Dedifferentiated amniotic fluid mesenchymal stem cell (primary cell): Measurements from ENCODE around the gene CD68.
"Not testable (repeated sequence)": the region's sequence is repeated elsewhere in the genome, so short reads cannot be mapped to it uniquely, and the experiment has no call there.

Source experiments
- DNase-seq: peaks from one replicate; pipeline ENCODE4 v3.0.0-alpha.2; 2016; ENCODE audit errors: extremely low spot score

Gene CD68

DNA sequence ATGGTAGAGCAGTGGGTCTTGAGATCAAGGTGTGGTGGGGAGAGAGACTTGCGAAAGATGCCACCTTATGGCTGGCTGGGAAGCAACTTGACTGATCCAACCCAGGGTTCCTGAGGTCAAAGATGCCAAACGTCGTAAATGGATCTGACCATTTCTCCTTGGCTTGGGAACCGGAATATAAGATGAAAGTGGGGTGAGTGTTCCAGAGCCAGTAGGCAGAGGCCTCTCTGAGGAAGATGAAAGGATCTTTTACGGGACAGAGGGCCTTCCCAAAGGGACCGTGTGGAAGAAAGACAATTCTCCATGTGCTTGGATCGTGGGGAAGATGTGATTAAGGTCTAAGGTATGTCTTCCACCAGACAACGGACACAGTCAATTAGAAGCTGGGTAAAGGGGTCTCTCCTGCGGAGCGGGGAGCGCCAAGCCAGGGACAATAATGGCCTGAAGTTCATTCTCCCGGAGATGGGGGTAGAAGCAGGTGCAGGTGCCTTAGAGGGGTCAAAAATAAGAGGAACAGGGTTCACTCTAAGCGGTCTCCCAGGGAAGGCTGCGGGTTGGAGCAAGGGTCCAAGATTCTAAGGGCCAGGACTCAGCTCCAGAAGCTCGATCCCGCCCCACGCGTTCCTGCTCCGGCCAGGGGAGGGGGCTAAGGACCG is 34.5 kb downstream of the CD68 start:
- DNase-seq = no peak

- DNase-seq = peak; percentile 100
Measured at GRCh38 chr17:7614425-7615264, 35.2 kb downstream of the CD68 start, which contains the start of gene FXR2. Gene FXR2 (minus strand): TSS chr17:7614897. CDS start chr17:7614532, 365 bp downstream.

DNA sequence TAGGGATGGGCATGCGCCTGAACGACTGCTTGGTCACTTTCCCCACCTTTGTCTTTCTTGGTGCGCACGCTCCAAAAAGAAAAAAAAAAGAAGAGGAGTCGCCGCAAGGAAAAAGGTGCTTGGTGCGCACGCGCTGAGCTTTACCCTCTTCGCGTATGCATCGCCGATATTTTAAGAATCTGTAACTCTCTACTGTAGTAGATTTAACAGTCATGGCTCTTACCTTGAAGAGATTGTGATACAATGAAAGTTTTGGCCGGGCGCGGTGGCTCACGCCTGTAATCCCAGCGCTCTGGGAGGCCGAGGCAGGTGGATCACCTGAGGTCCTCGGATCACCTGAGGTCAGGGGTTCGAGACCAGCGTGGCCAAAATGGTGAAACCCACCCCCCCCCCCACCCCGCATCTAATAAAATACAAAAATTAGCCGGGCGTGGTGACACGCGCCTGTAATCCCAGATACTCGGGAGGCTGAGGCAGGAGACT is 35.9 kb downstream of the CD68 start:
- no peak for DNase-seq

DNA sequence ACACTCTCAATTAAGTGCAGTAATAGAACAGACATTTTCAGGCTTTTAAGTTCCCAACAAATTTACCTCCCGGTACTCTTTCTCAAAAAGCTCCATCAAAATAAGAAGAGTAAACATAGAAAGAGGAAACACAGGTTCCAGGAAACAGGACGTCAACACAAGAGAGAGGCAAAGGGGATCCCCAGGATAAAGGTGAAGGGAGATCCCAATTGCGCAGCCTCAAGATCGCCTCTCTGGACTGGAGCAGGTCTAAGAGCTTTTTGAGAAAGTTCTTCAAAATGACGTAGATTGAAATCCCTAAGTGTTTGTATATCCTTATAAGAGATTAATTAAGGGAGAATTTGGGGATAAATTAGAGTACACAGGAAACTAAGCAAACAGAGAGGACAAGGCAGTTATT is 39.2 kb downstream of the CD68 start:
- no peak for DNase-seq

GRCh38 chr17:7620835-7621234 is 41.4 kb downstream of the CD68 start:
- no peak for DNase-seq

DNA sequence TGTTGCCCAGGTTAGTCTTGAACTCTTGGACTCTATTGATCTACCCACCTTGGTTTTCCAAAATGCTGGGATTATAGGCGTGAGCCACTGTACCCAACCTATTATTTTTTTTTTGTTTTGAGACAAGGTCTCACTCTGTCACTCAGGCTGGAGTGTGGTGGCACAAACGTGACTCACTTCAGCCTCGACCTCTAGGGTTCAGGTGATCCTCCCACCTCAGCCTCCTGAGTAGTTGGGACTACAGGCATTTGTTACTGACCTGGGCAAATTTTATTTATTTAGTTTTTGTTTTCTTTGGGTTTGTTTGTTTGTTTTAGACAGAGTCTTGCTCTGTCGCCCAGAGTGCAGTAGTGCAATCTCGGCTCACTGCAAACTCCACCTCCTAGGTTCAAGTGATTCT is 44.2 kb downstream of the CD68 start:
- no peak for DNase-seq

DNA sequence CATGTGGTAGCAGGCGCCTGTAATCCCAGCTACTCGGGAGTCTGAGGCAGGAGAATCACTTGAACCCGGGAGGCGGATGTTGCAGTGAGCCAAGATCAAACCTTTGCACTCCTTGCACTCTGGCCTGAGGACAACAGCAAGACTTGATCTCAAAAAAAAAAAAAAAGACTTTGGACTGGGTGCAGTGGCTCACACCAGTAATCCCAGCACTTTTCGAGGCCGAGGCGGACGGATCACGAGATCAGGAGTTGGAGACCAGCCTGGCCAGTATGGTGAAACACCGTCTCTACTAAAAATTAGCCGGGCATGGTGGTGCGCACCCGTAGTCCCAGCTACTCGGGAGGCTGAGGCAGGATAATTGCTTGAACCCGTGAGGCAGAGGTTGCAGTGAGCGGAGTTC is 46.3 kb downstream of the CD68 start:
- not testable (repeated sequence) for DNase-seq

DNA sequence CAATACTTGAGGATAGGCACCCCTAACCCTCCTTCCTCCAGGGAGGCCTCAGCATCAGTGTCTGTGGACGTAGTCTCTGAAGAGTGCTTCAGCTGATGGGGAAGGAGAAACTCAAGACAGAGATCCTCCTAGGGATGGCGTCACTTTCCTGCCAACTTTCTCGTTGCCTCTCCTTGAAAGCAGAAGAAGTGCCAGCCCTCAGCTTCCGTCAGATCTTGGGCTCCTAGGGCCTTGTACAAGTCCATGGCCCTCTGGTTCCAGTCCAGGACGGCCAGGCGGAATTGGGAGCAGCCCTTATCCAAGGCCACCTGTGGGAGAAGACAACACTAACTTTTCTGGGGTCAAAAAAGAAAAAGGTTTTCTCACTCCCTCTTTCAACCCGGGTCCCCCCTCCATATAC is 46.9 kb downstream of the CD68 start:
- DNase-seq = no peak

DNA sequence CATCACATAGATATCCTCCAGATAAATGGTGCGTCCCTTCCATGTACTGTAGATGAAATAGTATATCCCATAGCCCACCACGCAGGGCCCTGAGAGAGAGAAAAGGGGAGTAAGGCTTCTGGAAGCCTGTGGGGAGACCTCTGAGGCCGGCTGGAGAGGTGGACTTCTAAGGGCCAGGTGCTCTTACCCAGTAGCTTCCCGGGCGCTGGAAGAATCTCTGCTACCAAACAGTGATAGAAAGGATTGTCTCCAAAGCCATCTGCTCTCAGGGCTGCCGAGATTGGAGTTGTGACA is 47.5 kb downstream of the CD68 start:
- DNase-seq = no peak

GRCh38 chr17:7627250-7628121 is 48.0 kb downstream of the CD68 start, which contains the start of gene SAT2:
Gene SAT2 (minus strand): TSS chr17:7627821. CDS start chr17:7627635, 186 bp downstream.
- peak; percentile 94 for DNase-seq

GRCh38 chr17:7629939-7630571 is 50.6 kb downstream of the CD68 start, which contains the start of gene SHBG:
Gene SHBG (plus strand): TSS chr17:7630135. CDS start chr17:7630173, 38 bp downstream.
- no peak for DNase-seq
